T-helper 1 cell (primary cell): ENCODE measurements around the gene CDYL2.
A peak's percentile ranks its signal among the peaks of the same experiment; 100 is the strongest.

Experiments used
- DNase-seq, 5 donors: peaks; one replicate each; pipeline ENCODE4 v3.0.0-alpha.2; 2012 to 2020

The CDYL2 gene

GRCh38 chr16:80619824-80620223 is 184.6 kb downstream of the CDYL2 start:
- no peak for DNase-seq

- DNase-seq, result no peak
These were observed 185.3 kb downstream of the CDYL2 start for GRCh38 chr16:80618862-80619648.

GRCh38 chr16:80616362-80616761 is 188.0 kb downstream of the CDYL2 start:
- no peak for DNase-seq

- no peak for DNase-seq
These were observed 188.7 kb downstream of the CDYL2 start for GRCh38 chr16:80615735-80616134.

- no peak for DNase-seq
These were observed 189.3 kb downstream of the CDYL2 start for GRCh38 chr16:80614908-80615671.

GRCh38 chr16:80612461-80613017 is 191.9 kb downstream of the CDYL2 start:
- no peak for DNase-seq

- no peak for DNase-seq
These were observed 192.5 kb downstream of the CDYL2 start for GRCh38 chr16:80611930-80612327.

GRCh38 chr16:80611171-80611929 is 193.0 kb downstream of the CDYL2 start:
- DNase-seq, result no peak

- no peak for DNase-seq
These were observed 193.8 kb downstream of the CDYL2 start for GRCh38 chr16:80610481-80611156.

- DNase-seq, result no peak
These were observed 195.5 kb downstream of the CDYL2 start for GRCh38 chr16:80608946-80609345.

- no peak for DNase-seq
These were observed 197.2 kb downstream of the CDYL2 start for GRCh38 chr16:80607204-80607603.

- DNase-seq, result no peak
These were observed 198.1 kb downstream of the CDYL2 start for GRCh38 chr16:80606221-80606766.

- DNase-seq, result no peak
These were observed 199.6 kb downstream of the CDYL2 start for GRCh38 chr16:80604600-80605355.

- DNase-seq, result no peak
These were observed 201.5 kb downstream of the CDYL2 start for GRCh38 chr16:80602894-80603293.

GRCh38 chr16:80601182-80601581 is 203.2 kb downstream of the CDYL2 start:
- no peak for DNase-seq

- no peak for DNase-seq
These were observed 204.9 kb downstream of the CDYL2 start for GRCh38 chr16:80599466-80599865.

GRCh38 chr16:80596507-80597207 is 207.7 kb downstream of the CDYL2 start:
- DNase-seq, result no peak

- DNase-seq, result no peak
These were observed 209.6 kb downstream of the CDYL2 start for GRCh38 chr16:80594756-80595155.

GRCh38 chr16:80592273-80592672 is 212.1 kb downstream of the CDYL2 start:
- DNase-seq, result no peak

- peak in 2 of 5 donors; percentile 10 to 91 for DNase-seq
These were observed 213.1 kb downstream of the CDYL2 start for GRCh38 chr16:80591071-80591915.
